Prostate gland (tissue), 2 donors: ENCODE data around the gene PKP4.

Experiments used
- POLR2A ChIP-seq: fragments of 450-650 bp; IDR thresholded peaks from one replicate; pipeline ENCODE4 v1.6.1; 2016; ENCODE audit warnings: antibody characterized with exemption, mild to moderate bottlenecking
- POLR2AphosphoS5 ChIP-seq: sonication (generic); formaldehyde crosslinking; IDR thresholded peaks from one replicate; pipeline ENCODE4 v1.6.1; 2017; ENCODE audit warnings: antibody characterized with exemption
- TF ChIP-seq, protein P1 (sequence below), 4 experiments: fragments of 200-600 bp in 2 of 4; fragments of 450-650 bp in 2 of 4; sonication (generic) in 2 of 4; IDR thresholded peaks; 1 replicate in 3 of 4; 2 replicates in 1 of 4; pipeline ENCODE4 v1.5.1; 2016 to 2019; ENCODE audit warnings: antibody characterized with exemption in 4 of 4, mild to moderate bottlenecking in 2 of 4, moderate library complexity in 2 of 4

DNA sequence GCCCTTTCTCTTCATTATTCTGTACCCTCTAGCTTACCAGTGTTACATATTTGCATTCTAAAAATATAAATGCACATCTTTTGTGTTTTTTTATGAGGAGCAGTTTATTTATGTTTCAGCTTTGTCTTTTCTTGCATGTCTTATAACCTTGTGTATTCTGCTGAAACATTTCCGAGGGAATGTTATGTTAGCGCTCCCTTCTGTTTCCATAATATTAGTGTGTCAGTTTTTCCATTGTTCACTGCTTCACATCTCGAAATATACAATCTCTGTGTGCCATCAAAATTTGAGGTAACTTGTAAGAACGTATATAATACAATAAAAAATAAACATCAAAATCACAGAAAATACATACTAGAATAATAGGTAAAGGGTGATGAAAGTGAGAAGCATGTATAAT, 153.3 kb downstream of the PKP4 start:
- TF ChIP-seq POLR2A (no peak), POLR2AphosphoS5 (no peak)
- TF ChIP-seq, protein P1, sequence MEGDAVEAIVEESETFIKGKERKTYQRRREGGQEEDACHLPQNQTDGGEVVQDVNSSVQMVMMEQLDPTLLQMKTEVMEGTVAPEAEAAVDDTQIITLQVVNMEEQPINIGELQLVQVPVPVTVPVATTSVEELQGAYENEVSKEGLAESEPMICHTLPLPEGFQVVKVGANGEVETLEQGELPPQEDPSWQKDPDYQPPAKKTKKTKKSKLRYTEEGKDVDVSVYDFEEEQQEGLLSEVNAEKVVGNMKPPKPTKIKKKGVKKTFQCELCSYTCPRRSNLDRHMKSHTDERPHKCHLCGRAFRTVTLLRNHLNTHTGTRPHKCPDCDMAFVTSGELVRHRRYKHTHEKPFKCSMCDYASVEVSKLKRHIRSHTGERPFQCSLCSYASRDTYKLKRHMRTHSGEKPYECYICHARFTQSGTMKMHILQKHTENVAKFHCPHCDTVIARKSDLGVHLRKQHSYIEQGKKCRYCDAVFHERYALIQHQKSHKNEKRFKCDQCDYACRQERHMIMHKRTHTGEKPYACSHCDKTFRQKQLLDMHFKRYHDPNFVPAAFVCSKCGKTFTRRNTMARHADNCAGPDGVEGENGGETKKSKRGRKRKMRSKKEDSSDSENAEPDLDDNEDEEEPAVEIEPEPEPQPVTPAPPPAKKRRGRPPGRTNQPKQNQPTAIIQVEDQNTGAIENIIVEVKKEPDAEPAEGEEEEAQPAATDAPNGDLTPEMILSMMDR (IDR thresholded peaks at IDR 0.05), result no peak
